CD4-positive, alpha-beta T cell treated with Interleukin-15 for 1 hour (primary cell): ENCODE data around the gene XXYLT1.
"Not testable (repeated sequence)": the region's sequence is repeated elsewhere in the genome, so short reads cannot be mapped to it uniquely, and the experiment has no call there.

ENCODE experiments used
- DNase-seq: peaks from one replicate; pipeline ENCODE4 v3.0.0-alpha.2; 2020

The XXYLT1 gene

GRCh38 chr3:195249858-195250464 is 21.0 kb downstream of the XXYLT1 start:
- DNase-seq, result no peak

GRCh38 chr3:195249057-195249770 is 21.7 kb downstream of the XXYLT1 start:
- DNase-seq, result no peak

- no peak for DNase-seq
Measured at GRCh38 chr3:195248281-195248680, 22.7 kb downstream of the XXYLT1 start.

GRCh38 chr3:195247863-195248189 is 23.1 kb downstream of the XXYLT1 start:
- no peak for DNase-seq

GRCh38 chr3:195247086-195247862 is 23.7 kb downstream of the XXYLT1 start:
- no peak for DNase-seq

- DNase-seq, result no peak
Measured at GRCh38 chr3:195246581-195246995, 24.4 kb downstream of the XXYLT1 start.

- no peak for DNase-seq
Measured at GRCh38 chr3:195245531-195245951, 25.4 kb downstream of the XXYLT1 start.

GRCh38 chr3:195241592-195242355 is 29.2 kb downstream of the XXYLT1 start:
- DNase-seq, result no peak

GRCh38 chr3:195240939-195241338 is 30.0 kb downstream of the XXYLT1 start:
- no peak for DNase-seq

GRCh38 chr3:195240171-195240701 is 30.7 kb downstream of the XXYLT1 start:
- DNase-seq, result no peak

- DNase-seq, result no peak
Measured at GRCh38 chr3:195239121-195239520, 31.8 kb downstream of the XXYLT1 start.

GRCh38 chr3:195238586-195239118 is 32.3 kb downstream of the XXYLT1 start:
- no peak for DNase-seq

- no peak for DNase-seq
Measured at GRCh38 chr3:195238081-195238571, 32.8 kb downstream of the XXYLT1 start.

- no peak for DNase-seq
Measured at GRCh38 chr3:195236801-195237570, 34.0 kb downstream of the XXYLT1 start.

GRCh38 chr3:195236076-195236798 is 34.7 kb downstream of the XXYLT1 start:
- DNase-seq, result no peak

GRCh38 chr3:195230244-195230643 is 40.7 kb downstream of the XXYLT1 start:
- no peak for DNase-seq

- not testable (repeated sequence) for DNase-seq
Measured at GRCh38 chr3:195228886-195229285, 42.1 kb downstream of the XXYLT1 start.

GRCh38 chr3:195227871-195228270 is 43.1 kb downstream of the XXYLT1 start:
- no peak for DNase-seq

- no peak for DNase-seq
Measured at GRCh38 chr3:195226900-195227447, 44.0 kb downstream of the XXYLT1 start.

GRCh38 chr3:195226445-195226844 is 44.5 kb downstream of the XXYLT1 start:
- DNase-seq, result no peak
